Mesendoderm (in vitro differentiated cells): ENCODE data around the gene PAN3.
"Not testable (repeated sequence)": the region's sequence is repeated elsewhere in the genome, so short reads cannot be mapped to it uniquely, and the experiment has no call there.

Experiments
- DNase-seq: peaks from one replicate; pipeline ENCODE4 v3.0.0; 2013
- H2AK5ac ChIP-seq: 2 replicates; pipeline ENCODE4 v1.6.1; 2013; ENCODE audit warnings: low read length, inconsistent platforms
- H2BK120ac ChIP-seq: 2 replicates; pipeline ENCODE4 v1.6.1; 2013; ENCODE audit warnings: low read depth, mild to moderate bottlenecking, low read length, moderate library complexity, mixed read lengths
- H2BK15ac ChIP-seq: replicated peaks from 2 replicates; pipeline ENCODE4 v1.6.1; 2013; ENCODE audit warnings: low read depth, mild to moderate bottlenecking, moderate library complexity
- H2BK5ac ChIP-seq: 2 replicates; pipeline ENCODE4 v1.6.1; 2013; ENCODE audit warnings: low read length, inconsistent platforms
- H3K18ac ChIP-seq: 2 replicates; pipeline ENCODE4 v1.6.1; 2013; ENCODE audit warnings: mild to moderate bottlenecking, low read length, mixed read lengths
- H3K23ac ChIP-seq: one replicate; pipeline ENCODE4 v1.6.1; 2013; ENCODE audit warnings: low read length
- H3K27ac ChIP-seq: 2 replicates; pipeline ENCODE4 v1.5.1; 2013; ENCODE audit warnings: low read depth, mild to moderate bottlenecking, inconsistent platforms, low read length, moderate library complexity
- H3K27me3 ChIP-seq: 2 replicates; pipeline ENCODE4 v1.6.1; 2013; ENCODE audit warnings: low read length, control low read depth, mild to moderate bottlenecking, inconsistent platforms; ENCODE audit not compliant: insufficient read depth, poor library complexity
- H3K36me3 ChIP-seq: 2 replicates; pipeline ENCODE4 v1.6.1; 2013; ENCODE audit warnings: low read length, inconsistent platforms; ENCODE audit not compliant: control insufficient read depth, insufficient read depth
- H3K4ac ChIP-seq: one replicate; pipeline ENCODE4 v1.6.1; 2013; ENCODE audit warnings: low read depth, mild to moderate bottlenecking, low read length, moderate library complexity
- H3K4me1 ChIP-seq: 2 replicates; pipeline ENCODE4 v1.6.1; 2013; ENCODE audit warnings: low read depth, low read length, inconsistent platforms; ENCODE audit not compliant: control insufficient read depth
- H3K4me2 ChIP-seq: 2 replicates; pipeline ENCODE4 v1.6.1; 2013; ENCODE audit warnings: low read length
- H3K4me3 ChIP-seq: 2 replicates; pipeline ENCODE4 v1.5.1; 2013; ENCODE audit warnings: mild to moderate bottlenecking, low read length
- H3K56ac ChIP-seq: one replicate; pipeline ENCODE4 v1.6.1; 2013; ENCODE audit warnings: low read length
- H3K79me1 ChIP-seq: 2 replicates; pipeline ENCODE4 v1.6.1; 2013; ENCODE audit warnings: low read length, inconsistent platforms
- H3K79me2 ChIP-seq: 2 replicates; pipeline ENCODE4 v1.6.1; 2013; ENCODE audit warnings: mild to moderate bottlenecking, low read length; ENCODE audit not compliant: control insufficient read depth, insufficient read depth
- H3K9ac ChIP-seq: 2 replicates; pipeline ENCODE4 v1.6.1; 2013; ENCODE audit warnings: low read length, inconsistent platforms
- H4K5ac ChIP-seq: one replicate; pipeline ENCODE4 v1.6.1; 2013; ENCODE audit warnings: low read length
- H4K8ac ChIP-seq: one replicate; pipeline ENCODE4 v1.6.1; 2013; ENCODE audit warnings: low read depth, mild to moderate bottlenecking, control low read depth, low read length, moderate library complexity
- WGBS: extraction: QIAGEN DNeasy Blood & Tissue Kit; methylation state at CpG from one replicate; pipeline ENCODE4 v1.1.7; 2013; ENCODE audit warnings: low lambda C conversion rate, missing lambda C conversion rate; ENCODE audit not compliant: insufficient coverage; ENCODE audit errors: extremely low coverage; 5-methylcytosine and 5-hydroxymethylcytosine counted together

PAN3 gene

DNA sequence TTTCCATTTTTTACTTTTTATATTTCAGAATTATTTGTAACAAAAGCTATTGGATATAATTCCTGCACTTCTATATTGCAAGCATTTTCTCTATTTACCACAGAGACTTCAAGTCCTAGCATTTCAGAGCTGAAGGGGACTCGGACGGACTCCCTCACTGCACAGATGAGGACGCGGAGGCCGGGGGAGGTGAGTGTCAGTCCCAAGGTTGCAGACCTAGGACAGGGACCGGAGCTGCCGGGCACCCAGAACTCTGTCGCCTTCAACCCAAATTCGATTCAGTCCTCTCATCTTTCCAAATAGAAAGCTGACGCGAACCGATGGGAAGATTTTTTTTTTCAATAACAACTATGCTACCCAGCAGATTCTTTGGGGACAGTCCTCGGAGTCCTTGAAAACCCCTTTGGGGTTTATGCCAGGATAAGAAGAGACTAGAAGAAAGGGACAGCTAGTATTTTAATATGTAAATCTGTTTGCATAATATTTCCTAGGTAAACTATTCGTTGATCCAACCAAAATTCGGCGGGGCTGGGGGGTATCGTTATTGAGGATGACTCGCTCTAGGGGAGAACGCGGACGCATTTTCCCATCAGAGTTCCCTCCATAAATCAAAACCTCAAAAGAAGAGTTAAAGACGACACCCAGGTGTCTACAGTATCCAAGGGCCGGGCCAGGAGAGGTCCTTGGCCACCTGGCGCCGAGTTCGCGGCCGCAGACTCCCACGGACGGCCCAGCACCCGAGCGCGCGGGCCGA, 38.8 kb upstream of the PAN3 start:
- Histone ChIP-seq H3K79me1 (no peaks in the 10 kb centered on the region), H4K5ac (no peak overlapping the region), H3K56ac (peak overlapping the region; percentile 73), H3K4me3 (no peak overlapping the region), H3K18ac (peak overlapping the region; percentile 52), H3K27me3 (peaks cover 16% of the 10 kb centered on the region), H4K8ac (no peak overlapping the region), H3K4me1 (no peaks in the 10 kb centered on the region), H3K4ac (no peak overlapping the region), H3K23ac (no peak overlapping the region), H3K4me2 (peak overlapping the region; percentile 88), H2BK5ac (no peak overlapping the region), H3K27ac (no peak overlapping the region), H2BK15ac (no peak overlapping the region), H3K79me2 (no peaks in the 10 kb centered on the region), H3K9ac (peak overlapping the region; percentile 59), H2BK120ac (no peak overlapping the region), H3K36me3 (no peaks in the 10 kb centered on the region), H2AK5ac (no peak overlapping the region)
- no peak for DNase-seq
- no CpG with 5 or more reads among the region's 35 CpGs for WGBS

DNA sequence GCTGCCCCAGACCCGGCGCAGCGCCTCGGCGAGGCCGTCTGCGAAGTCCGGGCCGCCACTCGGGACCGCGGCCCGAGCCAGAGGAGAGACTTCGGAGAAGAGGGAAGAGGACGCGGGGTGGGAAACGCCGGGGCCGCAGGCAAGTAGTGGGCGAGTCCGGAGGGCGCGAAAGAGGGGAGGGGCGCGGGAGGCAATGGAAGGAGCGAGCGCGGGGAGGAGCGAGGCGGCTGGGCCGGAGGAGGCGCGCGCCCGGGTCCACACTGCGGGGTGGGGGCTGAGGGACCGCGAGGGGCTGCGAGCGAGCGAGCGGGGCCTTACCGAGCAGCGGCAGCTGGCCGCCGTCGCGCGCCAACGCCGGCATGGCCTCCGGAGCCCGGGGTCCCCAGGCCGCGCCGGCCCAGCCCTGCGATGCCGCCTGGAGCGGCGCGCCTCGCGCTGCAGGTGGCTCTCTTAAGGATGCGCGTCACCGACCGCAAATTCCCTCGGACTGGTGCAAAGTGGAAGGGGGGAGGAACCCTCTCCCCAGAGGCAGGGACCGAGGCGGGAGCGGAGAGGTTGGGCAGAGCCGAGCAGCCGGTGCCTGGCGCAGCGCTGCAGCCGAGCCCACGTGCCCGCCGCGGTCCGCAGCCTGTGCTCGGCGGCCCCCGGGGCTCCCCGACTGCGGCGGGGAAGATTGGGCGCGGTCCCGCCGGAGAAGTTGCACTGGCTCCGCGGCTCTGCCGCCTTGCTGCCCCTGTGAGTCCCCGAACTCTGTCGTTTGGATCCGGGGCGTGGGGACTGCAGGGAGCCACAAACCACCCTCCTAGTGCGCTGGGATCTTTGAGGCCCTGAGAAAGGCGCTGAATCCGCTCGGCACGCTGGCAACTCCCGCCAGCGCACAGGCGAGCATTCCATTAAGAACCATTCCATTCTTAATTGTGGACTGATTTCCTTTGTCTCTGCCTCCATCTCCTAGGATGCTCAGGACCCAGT, 37.9 kb upstream of the PAN3 start, which contains the start of gene FLT3:
TSS of gene FLT3 (minus strand) at position 427 of the 972 bp plus-strand sequence. CDS start at position 361, 66 bp downstream.
- peak within 1 kb of the TSS; percentile 24 for H3K4me3 ChIP-seq
- H2AK5ac ChIP-seq: no peak within 1 kb of the TSS
- H3K4ac ChIP-seq: no peak within 1 kb of the TSS
- no peak within 1 kb of the TSS for H4K8ac ChIP-seq
- H3K9ac ChIP-seq: peak within 1 kb of the TSS; percentile 59
- H2BK5ac ChIP-seq: no peak within 1 kb of the TSS
- H3K27ac ChIP-seq: no peak within 1 kb of the TSS
- H3K18ac ChIP-seq: peak within 1 kb of the TSS; percentile 52
- no peaks in the 10 kb centered on the region for H3K36me3 ChIP-seq
- H3K23ac ChIP-seq: no peak within 1 kb of the TSS
- no peak within 1 kb of the TSS for H2BK15ac ChIP-seq
- peaks cover 16% of the 10 kb centered on the region for H3K27me3 ChIP-seq
- H4K5ac ChIP-seq: no peak within 1 kb of the TSS
- H2BK120ac ChIP-seq: no peak within 1 kb of the TSS
- peak within 1 kb of the TSS; percentile 88 for H3K4me2 ChIP-seq
- H3K4me1 ChIP-seq: no peaks in the 10 kb centered on the region
- H3K79me1 ChIP-seq: no peaks in the 10 kb centered on the region
- no peaks in the 10 kb centered on the region for H3K79me2 ChIP-seq
- no CpG with 5 or more reads among the region's 106 CpGs for WGBS
- DNase-seq: peak; percentile 79
- peak within 1 kb of the TSS; percentile 73 for H3K56ac ChIP-seq

DNA sequence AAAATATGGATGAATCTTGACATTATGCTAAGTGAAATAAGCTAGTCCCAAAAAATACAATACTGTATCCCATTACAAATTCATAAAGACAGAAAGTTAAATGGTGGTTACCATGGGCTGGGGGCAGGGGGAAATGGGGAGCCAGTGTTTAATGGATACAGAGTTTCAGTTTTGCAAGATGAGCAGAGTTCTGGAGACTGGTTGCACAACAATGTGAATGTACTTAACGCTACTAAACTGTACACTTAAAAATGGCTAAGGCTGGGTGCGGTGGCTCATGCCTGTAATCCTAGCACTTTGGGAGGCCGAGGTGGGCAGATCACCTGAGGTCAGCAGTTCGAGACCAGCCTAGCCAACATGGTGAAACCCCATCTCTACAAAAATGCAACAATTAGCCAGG, 36.5 kb upstream of the PAN3 start:
- no CpG with 5 or more reads among the region's 4 CpGs for WGBS

DNA sequence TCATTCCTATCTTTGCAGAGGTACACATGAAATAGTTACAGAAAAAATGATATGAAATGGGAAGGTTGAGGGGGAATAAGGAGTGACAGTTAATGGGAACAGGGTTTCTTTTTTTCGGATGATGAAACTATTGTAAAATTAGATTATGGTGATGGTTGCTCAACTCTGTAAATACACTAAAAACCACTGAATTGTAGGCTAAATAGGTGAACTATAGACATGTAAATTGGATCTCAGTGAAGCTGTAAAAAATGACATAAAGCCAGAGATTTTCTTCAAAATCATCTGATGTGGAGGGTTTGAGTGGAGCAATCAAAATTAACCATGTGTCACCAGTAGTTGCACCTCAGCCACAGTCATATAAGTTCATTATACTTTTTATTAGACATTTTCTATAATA, 31.4 kb upstream of the PAN3 start:
- H4K5ac ChIP-seq: no peak overlapping the region
- no peak overlapping the region for H2BK5ac ChIP-seq
- no peaks in the 10 kb centered on the region for H3K79me1 ChIP-seq
- no CpG with 5 or more reads among the region's 1 CpG for WGBS
- H3K27ac ChIP-seq: no peak overlapping the region
- H3K36me3 ChIP-seq: no peaks in the 10 kb centered on the region
- H3K18ac ChIP-seq: no peak overlapping the region
- no peak overlapping the region for H3K56ac ChIP-seq
- no peak overlapping the region for H3K4me2 ChIP-seq
- H3K23ac ChIP-seq: no peak overlapping the region
- no peaks in the 10 kb centered on the region for H3K27me3 ChIP-seq
- no peak overlapping the region for H3K4me3 ChIP-seq
- no peak overlapping the region for H2BK15ac ChIP-seq
- H2AK5ac ChIP-seq: no peak overlapping the region
- no peak overlapping the region for H4K8ac ChIP-seq
- H3K4ac ChIP-seq: no peak overlapping the region
- H2BK120ac ChIP-seq: no peak overlapping the region
- H3K4me1 ChIP-seq: no peaks in the 10 kb centered on the region
- DNase-seq: no peak
- H3K79me2 ChIP-seq: no peaks in the 10 kb centered on the region
- H3K9ac ChIP-seq: no peak overlapping the region

More for the DNA sequence above, 36.5 kb upstream of the PAN3 start:
- not testable (repeated sequence) for H3K9ac ChIP-seq, H3K23ac ChIP-seq, H2BK120ac ChIP-seq, H3K4ac ChIP-seq, H3K79me2 ChIP-seq, H3K27ac ChIP-seq, DNase-seq, H3K79me1 ChIP-seq, H3K4me1 ChIP-seq, H4K8ac ChIP-seq, H3K4me2 ChIP-seq, H2BK15ac ChIP-seq, H4K5ac ChIP-seq, H3K56ac ChIP-seq, H2BK5ac ChIP-seq, H2AK5ac ChIP-seq, H3K18ac ChIP-seq, H3K36me3 ChIP-seq, H3K4me3 ChIP-seq
- H3K27me3 ChIP-seq: peaks cover 16% of the 10 kb centered on the region

DNA sequence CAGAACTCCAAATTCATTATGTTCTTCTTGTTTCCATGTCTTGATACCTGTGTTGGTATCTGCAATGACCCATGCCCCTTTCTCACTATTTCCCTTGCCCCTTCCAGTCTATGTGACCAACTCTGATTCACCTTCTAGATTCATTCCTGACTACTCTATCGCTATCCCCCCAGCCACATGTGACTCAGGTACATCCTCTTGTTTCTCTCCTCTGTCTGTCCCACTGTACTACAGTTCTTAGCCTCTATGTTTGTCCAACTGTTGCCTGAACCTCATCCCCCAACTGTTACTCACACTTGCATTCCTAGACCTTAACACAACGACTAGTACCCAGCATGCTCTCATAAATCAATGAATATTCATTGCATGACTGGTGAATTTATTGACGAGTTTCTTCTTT, 27.9 kb upstream of the PAN3 start:
- WGBS: no CpG with 5 or more reads among the region's 3 CpGs
- Histone ChIP-seq H3K56ac (no peak overlapping the region), H3K4me2 (no peak overlapping the region), H3K4ac (no peak overlapping the region), H3K79me1 (no peaks in the 10 kb centered on the region), H3K23ac (no peak overlapping the region), H3K18ac (no peak overlapping the region), H3K4me3 (no peak overlapping the region), H2BK120ac (no peak overlapping the region), H3K27me3 (no peaks in the 10 kb centered on the region), H2BK15ac (no peak overlapping the region), H2BK5ac (no peak overlapping the region), H3K79me2 (no peaks in the 10 kb centered on the region), H4K8ac (no peak overlapping the region), H2AK5ac (no peak overlapping the region), H3K27ac (no peak overlapping the region), H4K5ac (no peak overlapping the region), H3K36me3 (no peaks in the 10 kb centered on the region), H3K9ac (no peak overlapping the region), H3K4me1 (no peaks in the 10 kb centered on the region)
- no peak for DNase-seq
